IPS-11a (cell line): Measurements from ENCODE around the gene RAB1B.

Source experiments
- H3K4me3 ChIP-seq: one replicate; pipeline ENCODE4 v1.5.1; 2013; ENCODE audit warnings: low read depth, low read length, control low read depth

Gene RAB1B

DNA sequence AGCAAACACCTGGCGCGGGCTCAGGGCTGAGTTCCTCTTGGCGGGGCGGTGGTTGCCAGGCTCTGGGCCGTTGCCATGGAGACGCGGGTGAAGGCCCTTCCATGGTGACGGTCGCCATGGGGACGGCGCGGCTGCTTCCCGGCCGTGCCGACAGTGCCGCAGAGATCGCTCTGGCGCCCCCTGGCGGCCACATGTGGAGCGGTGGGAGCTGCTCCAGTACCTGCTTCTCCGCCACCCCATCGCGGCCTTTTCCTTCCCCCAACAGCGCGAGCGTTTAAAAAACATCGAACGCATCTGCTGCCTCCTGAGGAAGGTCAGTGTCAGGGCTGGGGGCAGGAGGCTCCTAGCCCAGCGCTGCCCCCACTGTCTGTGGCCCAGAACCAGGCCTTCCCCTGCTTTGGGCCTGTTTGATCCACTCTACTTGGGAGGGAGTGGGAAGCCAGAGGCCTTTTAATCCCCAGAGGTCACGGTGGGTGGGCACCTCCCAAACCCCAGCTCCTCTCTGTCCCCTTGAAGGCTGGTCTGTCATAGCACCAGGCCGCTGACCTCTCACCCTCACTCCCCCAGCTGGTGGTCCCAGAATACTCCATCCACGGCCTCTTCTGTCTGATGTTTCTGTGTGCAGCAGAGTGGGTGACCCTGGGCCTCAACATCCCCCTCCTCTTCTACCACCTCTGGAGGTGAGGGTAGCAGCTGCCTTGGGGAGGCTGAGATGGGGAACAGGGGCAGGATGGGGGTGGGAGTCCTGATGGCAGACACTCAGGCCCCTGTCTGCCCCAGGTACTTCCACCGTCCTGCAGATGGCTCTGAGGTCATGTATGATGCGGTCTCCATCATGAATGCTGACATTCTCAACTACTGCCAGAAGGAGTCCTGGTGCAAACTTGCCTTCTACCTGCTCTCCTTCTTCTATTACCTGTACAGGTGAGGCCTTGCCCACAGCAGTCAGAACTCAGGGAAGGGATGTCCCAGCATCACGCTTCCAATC lies 14.3 kb downstream of the RAB1B start:
- no peak overlapping the region for H3K4me3 ChIP-seq

DNA sequence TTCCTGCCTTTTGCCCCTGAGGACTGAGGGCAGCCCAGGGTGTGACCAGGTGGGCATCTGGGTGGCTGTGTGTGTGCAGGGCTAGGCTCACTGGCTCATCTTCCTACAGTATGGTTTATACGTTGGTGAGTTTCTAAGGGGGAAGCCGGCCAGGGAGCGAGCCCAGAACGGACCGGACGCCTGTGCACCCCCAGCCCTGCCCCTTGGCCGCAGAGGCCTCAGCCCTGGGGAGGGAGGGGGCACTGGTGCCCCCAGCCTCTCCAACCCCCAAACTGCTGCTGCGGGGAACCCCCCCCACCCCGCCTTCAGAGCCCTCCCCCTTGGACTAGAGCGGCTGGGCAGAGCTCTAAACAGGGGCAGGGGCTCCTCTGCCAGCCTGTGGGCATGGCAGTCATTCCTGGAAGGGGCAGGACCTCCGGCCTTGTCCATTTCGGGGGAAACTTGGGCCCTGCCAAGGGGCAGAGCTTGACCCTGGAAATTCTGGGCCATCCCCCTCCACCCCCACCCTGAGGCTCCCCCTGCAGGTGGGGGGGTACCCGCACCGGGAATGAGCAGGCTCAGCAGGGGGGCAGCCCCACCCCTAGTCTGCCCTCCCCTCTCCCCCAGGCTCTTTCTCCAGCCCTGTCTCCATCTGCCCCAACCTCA lies 15.1 kb downstream of the RAB1B start:
- no peak overlapping the region for H3K4me3 ChIP-seq

DNA sequence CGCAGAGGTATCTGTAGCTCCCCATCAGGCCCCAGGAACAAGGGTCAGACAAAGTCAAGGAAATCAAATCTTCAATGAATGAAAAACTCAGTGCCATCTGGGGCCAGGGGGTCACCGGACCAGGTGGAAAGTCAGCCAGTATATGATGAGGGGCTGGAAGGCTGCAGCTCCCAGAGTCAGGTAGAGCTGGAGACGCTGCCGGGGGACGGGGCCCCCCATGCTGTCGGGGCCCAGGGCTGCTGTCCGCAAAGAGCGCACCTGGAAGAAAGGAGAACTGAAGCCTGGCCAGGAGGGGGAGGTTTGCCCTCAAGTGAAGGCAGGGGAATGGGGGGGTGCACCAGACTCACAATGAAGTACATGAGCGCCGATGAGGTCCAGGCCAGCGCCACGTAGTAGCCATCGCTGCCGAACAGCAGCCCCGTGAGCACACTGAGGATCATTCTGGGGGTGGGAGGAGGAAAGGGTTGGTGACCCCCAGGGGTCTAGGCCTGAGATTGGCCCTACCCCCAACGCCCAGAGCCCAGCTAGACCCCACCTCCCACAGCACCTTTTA lies 16.2 kb downstream of the RAB1B start:
- no peak overlapping the region for H3K4me3 ChIP-seq

DNA sequence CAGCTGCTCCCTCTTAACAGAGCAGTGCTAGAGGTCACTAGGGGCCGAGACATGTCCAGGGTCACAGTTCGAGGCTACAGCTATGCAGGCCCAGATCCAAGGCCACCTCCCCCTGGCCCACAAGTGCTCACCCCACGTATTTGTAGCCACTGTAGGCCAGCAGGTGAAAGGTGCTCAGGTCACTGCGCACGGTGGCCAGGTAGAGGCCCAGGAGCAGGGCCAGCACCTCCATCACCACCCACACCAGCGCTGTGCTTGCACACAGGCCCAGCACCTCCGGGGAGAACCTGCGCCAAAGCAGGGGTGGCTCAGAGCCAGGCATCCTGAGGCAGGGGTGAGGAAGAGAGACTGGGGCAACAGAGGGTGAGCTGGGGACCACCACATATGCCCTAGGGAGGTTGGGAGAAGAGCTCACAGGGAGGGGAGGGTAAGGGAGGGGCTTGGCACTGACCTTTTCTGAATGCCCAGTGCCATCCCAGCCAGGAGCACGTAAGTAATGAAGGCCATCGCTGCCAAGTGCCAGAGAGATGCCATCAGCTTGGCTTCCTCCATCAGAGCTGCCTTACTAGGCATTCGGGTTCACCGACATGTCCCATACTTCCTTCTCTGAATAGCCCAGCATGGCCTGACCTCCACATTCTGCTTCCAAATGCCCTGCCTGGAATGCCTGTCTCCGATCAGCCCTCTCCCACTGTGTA lies 17.0 kb downstream of the RAB1B start:
- H3K4me3 ChIP-seq, result no peak overlapping the region

DNA sequence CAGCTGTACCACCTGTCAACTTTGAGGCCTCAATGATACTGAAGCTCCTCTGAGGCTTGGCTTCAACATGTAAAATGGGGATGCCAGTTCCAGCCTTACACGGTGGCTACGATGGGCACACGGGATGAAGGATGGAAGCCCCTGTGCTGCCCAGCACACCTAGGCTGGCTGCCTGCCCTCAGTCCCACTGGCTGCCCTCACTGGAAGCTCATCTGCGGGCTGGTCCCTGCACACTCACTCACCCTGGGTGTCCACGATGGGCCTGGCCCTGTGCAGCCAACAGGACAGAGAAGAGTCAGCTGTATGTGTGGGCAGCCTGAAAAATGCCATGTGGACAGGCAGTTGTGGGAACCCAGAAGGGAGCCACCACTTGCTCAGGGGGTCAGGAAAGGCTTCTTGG lies 18.3 kb downstream of the RAB1B start:
- H3K4me3 ChIP-seq, result no peak overlapping the region

GRCh38 chr11:66287211-66287888 lies 18.9 kb downstream of the RAB1B start:
- H3K4me3 ChIP-seq, result no peak overlapping the region

DNA sequence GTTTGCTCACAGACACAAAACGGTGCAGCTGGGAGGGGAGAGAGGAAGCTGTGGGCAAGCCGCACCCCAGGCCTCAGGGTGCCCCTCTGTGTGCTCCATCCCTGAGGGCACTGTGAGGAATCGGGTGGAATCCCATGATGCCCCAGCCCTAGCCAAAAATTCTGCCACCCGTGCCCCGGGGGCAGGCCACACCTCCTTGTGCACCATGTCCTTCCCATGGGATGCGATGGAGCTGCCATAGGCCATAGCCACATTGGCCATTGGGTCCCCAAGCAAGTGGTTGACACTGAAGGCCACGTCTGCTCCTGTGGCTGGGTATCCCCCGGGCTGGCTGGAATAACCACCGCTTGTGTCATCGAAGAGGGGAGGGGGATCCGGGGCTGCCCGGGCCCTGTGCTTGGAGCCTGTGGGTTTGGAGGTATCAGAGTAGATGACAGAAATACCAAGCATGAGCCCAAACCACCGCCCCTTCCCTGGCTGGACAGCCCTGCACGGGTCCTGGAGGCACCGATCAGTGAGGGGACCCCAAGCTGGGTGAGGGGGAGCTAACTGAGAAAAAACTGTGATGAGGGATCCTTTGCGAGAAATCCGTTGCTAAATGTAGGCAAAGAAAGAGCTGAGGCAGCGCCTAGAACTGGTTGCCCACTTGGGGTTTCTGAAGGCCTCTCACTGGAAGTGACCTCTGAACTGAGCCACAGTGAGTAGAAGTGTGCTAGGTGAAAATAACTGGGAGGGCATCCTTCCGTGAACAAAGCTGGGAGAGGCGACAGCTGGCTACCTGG lies 19.6 kb downstream of the RAB1B start:
- peak overlapping the region; percentile 88 for H3K4me3 ChIP-seq

DNA sequence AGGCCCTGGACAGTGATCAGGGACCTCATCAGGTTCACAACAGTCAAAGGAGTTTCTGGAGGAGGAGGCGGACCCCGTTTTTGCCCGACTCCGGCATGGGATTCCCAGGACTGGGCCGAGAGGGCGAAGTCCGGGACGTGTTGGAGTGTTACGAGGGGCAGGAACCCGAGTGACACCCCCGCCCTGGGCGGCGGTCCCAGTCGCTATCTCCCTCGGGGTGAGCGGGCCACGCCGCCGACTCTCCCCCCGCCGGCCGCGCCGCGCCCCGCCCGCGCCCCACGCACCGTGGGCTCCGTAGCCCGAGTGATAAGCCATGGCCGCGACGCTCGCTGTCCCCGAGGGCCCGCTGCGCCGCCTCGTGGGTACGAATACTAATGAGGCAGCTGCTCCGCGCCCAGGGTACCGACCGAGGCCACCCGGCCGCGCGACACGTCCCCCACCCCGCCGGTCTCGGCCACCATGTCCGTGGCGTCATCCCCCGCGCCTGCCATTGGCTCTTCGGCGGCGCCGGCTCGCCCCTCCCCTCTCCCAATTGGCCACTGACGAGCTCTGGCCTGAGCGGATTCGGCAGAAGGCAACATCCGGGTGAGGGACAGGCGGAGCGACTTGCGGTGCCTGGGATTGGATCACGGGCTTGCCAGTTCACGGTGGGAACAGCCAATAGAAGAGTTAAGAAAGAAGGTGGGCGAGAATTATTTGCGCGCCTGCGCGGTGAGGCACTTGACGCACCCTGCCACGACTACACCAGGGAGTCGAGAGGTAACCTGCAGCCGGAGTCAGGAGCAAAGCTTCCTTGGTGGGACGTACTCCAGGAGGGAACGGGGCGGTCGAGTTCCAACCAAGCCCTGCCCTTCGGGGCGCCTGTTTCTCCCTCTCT lies 20.5 kb downstream of the RAB1B start, which contains the start of gene YIF1A:
Gene YIF1A (minus strand): TSS at position 473 of the 877 bp plus-strand sequence. CDS start 158 bp downstream, at position 315.
- peak within 1 kb of the TSS; percentile 88 for H3K4me3 ChIP-seq

DNA sequence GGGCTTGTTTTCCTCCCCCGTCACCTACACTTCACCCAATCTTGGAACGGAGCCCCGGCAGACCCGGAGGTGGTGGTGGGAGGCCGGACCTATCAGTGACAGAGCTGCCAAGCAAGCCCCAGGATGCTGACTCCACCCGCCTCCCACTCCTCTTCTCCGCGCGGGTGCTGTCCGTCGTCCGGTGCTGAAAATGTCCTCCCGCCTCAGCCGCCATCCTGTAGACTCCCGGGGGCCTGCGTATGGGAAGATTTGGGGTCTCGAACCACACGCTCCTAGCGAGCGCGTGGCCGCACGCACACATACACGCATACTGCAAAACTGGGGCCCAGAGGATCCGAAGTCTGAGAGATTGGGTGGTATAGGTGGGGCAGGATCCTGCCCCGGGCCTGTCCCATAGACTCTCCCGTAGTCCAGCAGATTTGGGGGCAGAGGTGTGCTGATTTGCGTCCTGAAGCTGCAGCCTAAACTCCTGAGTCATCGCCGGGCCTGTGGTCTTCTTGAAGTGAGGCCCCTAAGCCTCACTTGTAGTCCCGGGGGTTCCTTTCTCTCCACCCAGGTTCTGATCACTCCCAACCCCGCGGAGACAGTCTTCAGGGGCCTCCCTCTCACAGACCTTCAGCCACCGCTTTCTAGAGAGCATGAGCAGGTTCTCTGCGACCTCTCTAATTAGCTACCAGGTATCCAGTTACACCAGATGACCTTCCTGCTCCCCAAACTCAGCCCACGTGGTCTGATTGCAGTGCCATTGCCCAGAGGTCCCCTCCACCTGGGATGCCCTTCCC lies 21.3 kb downstream of the RAB1B start:
- peak overlapping the region; percentile 88 for H3K4me3 ChIP-seq

DNA sequence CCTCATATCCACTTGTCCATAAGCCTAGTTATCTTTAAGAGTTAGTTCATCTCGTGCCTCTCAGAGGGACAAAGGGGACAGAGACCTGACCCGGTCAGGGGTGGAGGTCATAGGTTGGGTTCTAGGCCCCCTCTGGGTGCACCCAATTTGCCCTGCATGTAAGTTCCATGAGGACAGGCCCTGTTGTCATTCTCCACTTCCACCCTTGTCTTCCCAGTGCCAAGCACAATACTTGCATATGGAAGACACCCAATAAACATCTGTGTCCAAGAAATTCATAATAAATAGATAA lies 21.8 kb downstream of the RAB1B start:
- H3K4me3 ChIP-seq, result no peak overlapping the region

DNA sequence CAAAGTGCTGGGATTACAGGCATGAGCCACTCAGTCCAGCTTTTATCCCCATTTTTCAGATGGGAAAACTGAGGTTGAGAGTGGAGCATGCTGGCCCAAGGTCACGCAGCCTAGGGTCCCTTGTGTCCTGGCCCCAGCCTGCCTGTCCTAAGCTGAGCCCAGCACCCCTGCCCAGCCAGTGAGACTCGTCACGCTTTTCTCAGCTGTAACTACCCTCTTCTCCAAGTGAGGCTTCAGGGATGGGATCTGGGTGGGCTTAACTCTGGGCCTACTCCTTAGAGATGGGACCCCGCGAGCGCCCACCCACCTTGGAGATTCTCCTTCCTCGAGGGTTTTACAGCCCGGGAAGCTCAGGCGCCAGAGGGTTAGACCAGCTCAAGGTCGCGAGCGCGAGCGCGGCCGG lies 22.9 kb downstream of the RAB1B start:
- peak overlapping the region; percentile 34 for H3K4me3 ChIP-seq

DNA sequence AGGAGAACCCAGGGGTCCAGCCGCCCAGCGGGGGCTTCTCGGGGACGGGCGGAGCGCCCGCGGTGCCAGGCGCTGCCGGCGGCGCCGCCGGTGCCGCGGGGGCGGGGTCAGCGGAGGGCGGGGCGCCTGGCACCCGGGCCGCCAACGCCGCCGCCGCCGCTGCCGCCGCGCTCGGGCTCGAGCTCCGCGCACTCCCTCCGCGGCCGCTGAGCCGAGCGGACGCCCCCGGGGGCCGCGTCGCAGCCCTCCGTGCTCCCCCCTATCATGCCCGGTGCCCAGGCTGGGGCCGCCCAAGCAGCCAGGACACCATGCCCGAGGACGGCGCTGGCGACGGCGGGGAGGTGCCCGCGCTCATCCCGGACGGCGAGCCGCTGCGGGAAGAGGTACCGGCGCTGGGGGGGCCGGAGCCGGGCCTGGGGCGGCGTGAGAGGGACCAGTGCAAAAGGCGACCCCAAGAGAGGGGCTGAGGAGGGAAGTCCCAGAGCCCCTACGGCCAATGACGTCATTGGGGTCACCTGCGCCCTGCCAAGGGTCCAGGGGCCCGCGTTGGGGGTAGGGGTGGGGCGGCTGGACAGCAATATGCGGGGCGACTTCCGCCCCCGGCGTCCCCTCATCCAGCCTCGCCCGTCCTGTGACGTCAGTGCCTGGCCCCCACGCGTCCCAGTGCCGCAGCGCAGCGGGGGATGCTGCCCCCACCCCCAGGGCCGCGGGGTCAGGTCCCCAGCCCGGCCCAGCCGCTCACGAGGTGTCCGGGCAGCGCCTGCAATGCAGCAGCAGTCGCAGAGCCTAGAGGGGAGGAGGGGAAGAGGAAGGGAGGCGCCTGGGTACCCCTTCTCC lies 23.5 kb downstream of the RAB1B start, which contains the start of gene TMEM151A:
Gene TMEM151A (plus strand): TSS at position 189 of the 837 bp plus-strand sequence. CDS start 120 bp downstream, at position 309.
- peak within 1 kb of the TSS; percentile 48 for H3K4me3 ChIP-seq

- H3K4me3 ChIP-seq, result peak overlapping the region; percentile 48
Observed at GRCh38 chr11:66292543-66293332, 24.3 kb downstream of the RAB1B start.

DNA sequence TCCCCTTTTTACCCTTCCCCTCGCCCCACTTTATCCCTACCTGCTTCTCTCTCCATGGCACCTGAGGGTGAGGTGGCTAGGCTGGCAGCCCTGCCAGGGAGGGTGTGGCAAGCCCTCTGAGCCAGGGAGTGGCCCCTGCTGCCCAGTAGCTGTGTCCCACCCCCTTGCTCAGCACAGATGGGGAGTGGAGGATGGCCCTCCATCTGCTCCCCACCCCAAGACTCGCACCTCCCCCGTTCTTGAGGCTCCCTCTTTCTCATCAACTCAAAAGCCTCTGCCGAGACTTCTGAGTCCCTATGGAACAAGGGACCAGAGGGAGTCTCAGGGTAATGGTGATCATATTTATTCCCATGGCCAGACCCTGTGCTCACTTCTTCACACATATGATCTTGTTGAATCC lies 24.9 kb downstream of the RAB1B start:
- no peak overlapping the region for H3K4me3 ChIP-seq

GRCh38 chr11:66293777-66294625 lies 25.6 kb downstream of the RAB1B start:
- no peak overlapping the region for H3K4me3 ChIP-seq
